NOMO-1 treated with DMSO at 0.1 percent for 48 hours (cell line): ENCODE results near the gene CFAP97D2.
"Not testable (repeated sequence)": the region's sequence is repeated elsewhere in the genome, so short reads cannot be mapped to it uniquely, and the experiment has no call there.

Experiments used
- DNase-seq: peaks from one replicate; lab custom pipeline; 2025; ENCODE audit not compliant: unreplicated experiment; lab: John Stamatoyannopoulos, UW

The CFAP97D2 gene

GRCh38 chr13:114179087-114179658, at the start of gene CFAP97D2:
Gene CFAP97D2, plus strand, starts transcription at chr13:114179257. Its CDS starts 74 bp downstream, at chr13:114179331.
- DNase-seq = no peak

DNA sequence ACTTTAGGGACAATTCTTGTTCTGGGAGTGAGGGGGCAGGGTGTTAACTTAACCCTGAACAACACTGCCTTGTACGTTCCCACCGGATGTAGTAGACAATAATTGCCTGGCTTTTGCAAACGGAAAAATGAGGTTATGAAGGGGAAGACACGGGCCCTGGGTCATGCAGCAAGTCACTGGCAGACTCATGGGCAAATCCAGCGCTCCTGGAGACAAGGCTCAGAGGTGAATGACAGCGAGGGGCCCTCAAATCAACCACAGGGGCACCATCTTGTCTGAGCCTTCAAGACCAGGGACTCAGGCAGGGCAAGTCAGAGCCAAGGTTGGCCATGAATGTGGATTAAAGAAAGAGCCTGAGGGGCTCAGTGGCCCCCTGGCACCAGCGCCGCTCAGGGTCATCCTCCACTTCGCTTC, 49.4 kb upstream of the CFAP97D2 start:
- DNase-seq = peak; percentile 37

DNA sequence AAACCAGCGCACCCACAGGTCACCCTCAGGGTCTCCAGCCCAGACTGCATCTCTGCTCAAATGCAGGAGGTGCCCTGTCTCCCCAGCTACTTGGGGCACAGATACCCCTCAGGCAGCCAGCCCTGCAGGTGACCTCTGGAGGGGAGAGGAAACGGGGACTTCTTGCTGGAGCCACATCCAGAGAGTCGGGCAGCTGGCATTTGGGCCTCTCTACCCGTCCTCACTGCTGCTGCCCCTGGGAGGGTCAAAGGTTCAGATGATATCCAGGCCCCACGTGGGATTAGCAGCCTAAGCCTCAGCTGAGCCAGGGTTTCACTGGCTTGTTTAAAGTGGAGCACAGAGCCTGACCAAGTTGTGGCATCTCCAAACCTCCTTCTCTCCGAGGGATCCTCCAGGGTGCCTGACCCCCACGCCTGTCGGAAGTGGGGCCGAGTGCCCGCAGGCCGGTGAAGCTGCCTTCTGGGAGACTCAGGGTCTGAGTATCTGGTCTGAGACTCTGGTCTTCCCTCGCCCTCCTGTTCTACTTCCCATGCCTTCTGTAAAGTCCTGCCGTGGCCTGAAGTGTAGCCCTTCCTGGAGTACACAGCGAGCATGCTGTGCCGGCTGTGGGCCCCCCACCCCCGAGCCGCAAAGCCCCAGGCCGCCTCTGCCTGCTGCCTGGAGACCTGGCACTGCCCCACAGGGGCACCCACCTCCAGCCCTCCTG, 48.8 kb upstream of the CFAP97D2 start:
- no peak for DNase-seq

DNA sequence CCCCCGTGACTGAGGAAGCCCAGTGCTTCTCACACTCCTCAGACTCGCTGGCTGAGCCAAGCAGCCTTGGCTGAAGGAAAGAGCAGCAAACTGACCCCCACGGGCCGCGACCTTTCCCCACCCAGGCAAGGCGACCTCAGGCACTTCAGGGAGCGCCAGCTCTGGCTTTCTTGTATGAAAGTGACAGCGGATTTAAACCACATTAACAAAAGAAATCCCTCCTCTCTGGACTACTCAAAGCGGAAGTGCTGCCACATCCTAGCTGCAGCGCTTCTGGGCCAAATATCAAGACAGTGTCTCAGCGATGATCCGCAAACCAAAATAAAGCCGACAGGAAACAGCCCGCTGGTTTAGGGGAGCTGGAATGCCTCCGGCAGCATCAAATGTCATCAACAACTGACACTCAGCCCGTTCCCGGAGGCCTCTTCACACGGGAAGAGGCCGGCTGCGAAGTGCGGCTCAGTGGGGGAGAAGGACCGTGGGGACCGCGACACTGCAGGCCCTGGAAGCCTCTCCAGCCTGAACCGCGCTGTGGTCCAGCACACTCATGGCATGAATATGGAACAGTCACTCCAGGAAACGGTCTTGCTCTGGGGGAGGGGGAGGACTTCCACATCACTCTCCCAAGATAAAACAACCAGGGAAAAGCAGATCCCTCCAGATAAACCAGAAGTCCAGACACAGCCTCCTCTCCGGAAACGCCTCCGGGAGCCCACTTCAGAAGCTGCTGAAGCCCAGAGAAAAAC, 48.0 kb upstream of the CFAP97D2 start:
- peak; percentile 64 for DNase-seq

DNA sequence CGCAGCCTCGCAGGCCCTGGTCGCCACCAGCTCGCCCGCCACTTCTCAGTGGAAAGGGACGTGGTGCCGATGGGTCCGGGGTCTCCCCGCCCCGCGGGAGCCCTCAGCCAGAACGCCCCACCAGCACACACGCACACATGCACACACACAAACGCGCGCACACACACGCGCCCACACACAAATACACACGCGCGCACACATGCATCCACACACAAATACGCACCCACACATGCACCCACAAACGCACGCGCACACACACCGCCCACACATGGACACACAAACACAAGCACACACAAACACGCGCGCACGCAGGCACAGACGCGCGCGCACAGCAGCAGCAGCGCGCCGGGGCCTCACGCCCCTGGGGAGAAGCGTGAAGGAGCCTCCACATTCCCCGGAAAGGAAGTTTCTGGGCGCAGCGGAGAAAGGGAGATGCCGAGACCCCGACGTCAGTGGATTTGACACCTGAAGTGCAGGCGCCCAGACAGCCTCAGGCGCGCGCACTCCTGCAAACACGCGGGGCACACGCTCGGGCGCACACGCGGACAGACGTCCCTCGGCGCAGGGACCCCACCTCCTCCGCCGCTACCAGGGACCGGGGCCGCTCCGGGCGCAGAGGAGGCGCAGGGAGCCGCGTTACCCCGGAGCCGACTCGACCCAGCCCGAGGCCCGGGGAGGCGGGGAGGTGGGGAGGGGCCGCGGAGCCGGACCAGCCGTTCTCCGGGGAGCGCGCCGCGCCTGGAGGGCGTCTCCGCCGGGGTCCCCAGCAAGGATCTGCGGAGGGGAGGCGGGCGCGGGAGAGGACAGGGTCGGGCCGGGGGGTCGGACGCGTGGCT, 47.3 kb upstream of the CFAP97D2 start:
- DNase-seq = no peak

- DNase-seq = peak; percentile 77
These were observed 46.5 kb upstream of the CFAP97D2 start, which contains the start of gene RASA3 for GRCh38 chr13:114132419-114133121. Gene RASA3, minus strand, starts transcription at chr13:114132623. Its CDS starts 134 bp downstream, at chr13:114132489.

DNA sequence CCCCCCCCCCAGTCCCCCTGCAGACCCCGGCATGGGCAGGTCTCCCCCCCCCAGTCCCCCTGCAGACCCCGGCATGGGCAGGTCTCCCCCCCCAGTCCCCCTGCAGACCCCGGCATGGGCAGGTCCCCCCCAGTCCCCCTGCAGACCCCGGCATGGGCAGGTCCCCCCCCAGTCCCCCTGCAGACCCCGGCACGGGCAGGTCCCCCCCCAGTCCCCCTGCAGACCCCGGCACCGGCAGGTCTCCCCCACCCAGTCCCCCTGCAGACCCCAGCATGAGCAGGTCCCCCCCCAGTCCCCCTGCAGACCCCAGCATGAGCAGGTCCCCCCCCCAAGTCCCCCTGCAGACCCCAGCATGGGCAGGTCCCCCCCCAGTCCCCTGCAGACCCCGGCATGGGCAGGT, 45.9 kb upstream of the CFAP97D2 start:
- DNase-seq = not testable (repeated sequence)

GRCh38 chr13:114133552-114133951, 45.5 kb upstream of the CFAP97D2 start:
- DNase-seq = not testable (repeated sequence)

DNA sequence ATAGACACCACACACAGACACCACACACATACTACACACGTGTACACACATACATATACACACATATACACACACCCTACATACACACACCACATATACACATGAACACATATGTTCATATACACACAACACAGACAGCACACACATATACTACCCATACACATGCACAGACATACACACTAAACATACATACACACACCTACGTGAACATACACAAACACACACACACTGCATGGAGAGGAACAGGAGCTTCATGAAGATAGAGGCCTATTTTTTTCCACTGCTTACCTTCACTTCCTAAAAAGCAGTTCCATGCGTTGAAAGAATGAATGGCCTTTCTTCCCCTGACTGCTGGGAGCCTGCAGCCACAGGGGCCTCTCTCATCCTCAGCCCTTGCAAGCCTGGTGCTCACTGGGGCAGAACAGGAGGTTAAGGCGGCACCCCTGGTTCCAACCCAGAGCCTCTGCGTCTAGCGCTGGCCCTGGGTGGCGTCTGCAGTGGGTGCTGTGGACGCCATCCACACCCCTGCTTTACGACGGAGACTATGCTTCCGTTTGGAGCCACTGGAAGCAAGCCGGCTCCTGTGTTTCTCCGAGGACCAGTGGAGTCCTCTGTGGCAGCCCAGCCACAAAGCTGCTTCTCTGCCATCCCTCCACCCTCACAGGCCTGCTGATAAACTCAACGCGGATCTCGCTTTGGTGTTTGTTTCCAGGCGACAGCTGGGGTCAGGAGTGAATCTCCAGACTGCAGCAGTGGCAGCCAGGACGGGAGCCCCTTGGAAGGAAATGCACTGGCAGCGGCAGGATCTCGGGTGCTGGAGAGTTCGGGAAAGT, 44.7 kb upstream of the CFAP97D2 start:
- DNase-seq = peak; percentile 42

DNA sequence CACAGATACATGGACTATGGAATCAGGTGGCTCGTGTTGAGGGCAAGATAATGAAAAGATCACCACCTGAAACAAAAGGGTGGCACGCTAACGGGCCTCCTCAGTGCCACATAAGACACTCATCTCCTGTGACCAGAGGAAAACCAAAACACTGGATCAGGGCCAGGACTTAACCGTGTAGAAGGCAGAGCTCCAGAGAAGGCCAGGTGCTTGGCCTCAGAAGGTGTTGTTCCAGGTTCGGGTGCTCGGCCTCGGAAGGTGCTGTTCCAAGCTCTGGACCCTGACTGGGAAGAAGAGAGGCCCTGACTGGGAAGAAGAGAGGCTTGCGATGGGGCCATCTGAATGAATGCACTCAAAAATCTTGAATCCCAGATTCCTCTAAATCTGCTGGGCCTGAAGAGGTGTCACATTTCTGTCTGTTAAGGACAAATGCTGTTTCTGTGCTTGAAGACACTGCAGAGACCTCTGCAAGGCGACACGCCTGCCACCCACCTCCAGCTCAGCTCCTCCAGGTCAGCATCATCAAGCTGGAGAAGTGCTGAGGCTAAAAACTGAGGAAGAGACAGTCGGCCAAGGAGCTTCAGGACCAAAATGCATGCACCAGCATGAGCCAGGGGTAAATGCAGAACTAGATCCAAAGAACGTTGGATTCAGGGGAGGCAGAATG, 44.0 kb upstream of the CFAP97D2 start:
- no peak for DNase-seq

GRCh38 chr13:114135731-114136171, 43.3 kb upstream of the CFAP97D2 start:
- DNase-seq = no peak

DNA sequence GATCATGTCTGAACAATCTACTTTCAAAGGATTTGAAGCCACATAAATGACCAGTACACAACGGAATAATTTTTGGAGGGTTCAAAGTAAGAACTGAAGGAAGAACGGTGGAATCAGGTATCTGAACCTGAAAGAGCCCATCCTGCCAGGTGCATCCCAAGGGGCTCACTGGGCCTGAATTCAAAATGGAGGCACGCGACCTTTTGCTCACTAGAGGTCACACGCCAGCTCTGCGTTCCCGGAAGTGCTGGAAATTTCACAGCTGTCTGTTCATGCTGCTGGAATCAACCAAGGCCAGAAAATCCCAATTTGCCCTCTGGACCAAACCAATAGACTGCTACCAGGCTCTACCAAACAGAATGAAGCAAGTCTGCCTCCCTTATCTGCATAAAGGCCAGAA, 42.5 kb upstream of the CFAP97D2 start:
- DNase-seq = no peak

DNA sequence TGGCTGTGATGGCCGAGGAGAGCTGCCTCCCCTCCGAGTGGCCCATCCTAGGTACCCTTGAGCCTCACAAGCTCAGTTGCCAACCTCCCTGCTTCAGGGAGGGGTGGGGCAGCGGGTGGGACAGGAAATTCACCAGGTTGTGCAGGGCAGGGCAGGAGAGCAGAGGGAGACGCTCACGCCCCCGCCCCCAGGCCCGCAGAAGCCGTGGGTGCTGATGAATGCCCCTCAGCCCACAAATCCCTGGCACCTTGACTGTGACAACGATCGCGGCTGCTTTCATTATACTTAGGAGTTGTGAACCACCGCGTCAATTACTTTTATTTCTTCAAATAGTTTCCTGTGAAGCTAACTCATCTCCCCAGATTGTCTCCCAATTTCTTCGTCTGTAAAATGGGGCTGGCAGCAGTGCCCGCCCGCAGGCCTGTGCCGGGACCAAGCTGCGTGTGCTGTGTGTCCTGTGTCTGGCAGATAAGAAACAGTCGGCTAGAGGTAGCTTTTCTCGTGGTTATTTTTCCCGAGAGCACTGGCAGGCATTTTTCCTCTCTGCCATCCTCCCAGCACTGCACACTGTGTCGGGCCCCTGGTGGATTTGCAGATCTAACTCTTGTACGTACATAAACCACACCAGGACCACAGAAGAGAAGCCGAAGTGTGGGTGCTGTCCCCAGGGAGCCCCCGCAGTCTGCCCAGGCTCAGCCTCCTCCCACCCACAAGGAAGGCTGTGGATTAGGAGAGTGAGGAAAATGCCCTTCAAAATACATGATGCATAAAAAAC, 38.7 kb upstream of the CFAP97D2 start:
- no peak for DNase-seq

DNA sequence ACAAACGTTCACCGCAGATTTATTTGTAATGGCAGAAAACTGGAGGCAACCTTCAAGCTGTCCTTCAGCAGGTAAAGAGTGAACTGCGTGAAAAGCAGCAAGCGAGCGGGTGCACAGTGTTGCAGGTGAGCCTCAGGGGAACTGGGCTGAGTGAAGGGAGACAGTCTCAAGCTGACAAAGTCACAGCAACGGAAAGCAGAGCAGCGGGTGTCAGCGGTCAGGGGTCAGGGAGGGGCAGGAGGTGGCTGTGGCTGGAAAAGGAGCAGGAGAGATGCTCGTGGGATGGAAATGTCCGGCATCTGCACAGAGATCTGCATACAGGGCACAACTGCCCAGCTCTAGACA, 38.2 kb upstream of the CFAP97D2 start:
- no peak for DNase-seq

DNA sequence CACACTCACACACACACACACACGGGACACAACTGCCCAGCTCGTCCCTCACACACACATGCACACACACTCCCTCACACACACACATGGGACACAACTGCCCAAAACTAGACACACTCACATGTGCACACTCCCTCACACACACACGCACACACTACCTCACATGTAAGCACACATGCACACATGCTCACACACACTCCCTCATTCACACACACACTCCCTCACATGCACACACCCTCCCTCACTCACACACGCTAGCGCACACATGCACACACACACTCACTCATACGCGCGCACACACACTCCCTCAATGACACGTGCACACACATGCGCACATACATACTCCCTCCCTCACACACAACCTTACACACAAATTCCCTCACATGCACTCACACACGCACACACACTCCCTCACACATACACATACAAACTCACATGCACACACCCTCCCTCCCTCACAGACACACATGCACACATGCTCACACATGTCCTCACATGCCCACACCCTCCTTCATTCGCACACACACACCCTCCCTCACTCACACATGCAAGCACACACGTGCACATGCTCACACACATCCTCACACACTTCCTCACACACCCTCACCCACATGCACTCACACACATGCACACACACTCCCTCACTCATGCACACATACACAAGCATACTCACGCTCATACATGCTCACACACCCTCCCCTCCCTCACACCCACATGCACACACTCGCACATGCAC, 37.6 kb upstream of the CFAP97D2 start:
- no peak for DNase-seq

DNA sequence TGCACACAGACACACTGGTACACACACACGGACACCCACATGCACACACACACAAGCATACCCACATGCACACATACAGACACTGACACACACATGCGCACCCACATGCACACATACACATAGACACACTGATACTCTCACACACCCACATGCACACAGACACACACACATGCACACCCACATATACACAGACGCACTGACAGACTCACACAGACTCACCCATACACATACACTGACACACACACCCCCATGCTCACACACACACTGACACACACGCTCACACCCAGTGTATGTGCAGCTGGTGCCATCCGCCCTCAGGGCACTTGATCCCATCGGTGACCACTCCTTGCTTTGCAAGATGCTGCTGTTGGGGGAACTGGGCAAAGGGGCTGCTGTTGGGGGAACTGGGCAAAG, 36.9 kb upstream of the CFAP97D2 start:
- DNase-seq = no peak

DNA sequence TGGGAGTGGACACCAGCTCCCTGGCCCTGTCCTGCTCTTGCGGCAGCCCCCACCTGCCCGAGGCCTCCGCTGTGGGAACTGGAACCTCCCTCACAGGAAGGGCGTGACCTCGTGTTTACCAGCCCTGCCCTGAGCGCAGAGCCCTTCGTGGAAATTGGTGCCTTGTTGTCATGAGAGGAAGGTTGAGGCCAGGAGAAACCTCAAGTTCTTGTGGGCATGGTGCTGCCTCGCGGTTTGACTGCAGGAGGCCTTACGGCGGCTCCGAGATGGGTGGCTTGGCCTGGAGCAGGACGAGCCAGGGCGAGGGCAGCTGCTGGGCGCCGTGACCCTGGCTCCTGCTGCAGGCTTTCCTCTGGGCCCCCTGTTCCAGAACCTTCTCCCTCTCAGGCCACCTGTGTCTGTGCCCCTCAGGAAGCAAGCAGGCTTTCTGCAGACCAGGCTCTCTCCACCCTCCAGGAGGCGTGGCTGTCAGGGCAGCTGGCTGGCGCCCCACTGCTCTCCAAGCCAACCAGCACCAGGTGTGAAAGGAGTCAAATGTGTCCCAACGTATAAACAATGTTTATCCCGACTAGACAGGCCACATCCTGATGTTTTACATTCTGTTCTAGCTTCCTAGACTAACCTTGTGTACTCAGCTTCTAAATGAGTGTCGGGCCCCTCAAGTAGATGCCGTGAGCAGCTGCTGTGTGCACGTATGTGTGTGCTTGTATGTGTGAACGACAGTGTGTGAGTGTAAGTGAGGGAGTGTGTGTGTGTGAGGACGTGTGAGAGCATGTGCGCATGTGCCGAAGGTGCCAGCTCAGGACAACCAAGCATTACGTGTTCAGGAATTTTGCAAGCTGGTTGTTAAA, 36.2 kb upstream of the CFAP97D2 start:
- peak; percentile 36 for DNase-seq
